HG03064 (cell line): ENCODE results near the gene PAFAH2.
"Not testable (repeated sequence)": the region's sequence is repeated elsewhere in the genome, so short reads cannot be mapped to it uniquely, and the experiment has no call there.

Experiments
- ATAC-seq: cut with Tn5 transposase; IDR thresholded peaks from one replicate; pipeline ENCODE4 v1.9.1; 2021; ENCODE audit warnings: low read depth; ENCODE audit not compliant: unreplicated experiment

The PAFAH2 gene

DNA sequence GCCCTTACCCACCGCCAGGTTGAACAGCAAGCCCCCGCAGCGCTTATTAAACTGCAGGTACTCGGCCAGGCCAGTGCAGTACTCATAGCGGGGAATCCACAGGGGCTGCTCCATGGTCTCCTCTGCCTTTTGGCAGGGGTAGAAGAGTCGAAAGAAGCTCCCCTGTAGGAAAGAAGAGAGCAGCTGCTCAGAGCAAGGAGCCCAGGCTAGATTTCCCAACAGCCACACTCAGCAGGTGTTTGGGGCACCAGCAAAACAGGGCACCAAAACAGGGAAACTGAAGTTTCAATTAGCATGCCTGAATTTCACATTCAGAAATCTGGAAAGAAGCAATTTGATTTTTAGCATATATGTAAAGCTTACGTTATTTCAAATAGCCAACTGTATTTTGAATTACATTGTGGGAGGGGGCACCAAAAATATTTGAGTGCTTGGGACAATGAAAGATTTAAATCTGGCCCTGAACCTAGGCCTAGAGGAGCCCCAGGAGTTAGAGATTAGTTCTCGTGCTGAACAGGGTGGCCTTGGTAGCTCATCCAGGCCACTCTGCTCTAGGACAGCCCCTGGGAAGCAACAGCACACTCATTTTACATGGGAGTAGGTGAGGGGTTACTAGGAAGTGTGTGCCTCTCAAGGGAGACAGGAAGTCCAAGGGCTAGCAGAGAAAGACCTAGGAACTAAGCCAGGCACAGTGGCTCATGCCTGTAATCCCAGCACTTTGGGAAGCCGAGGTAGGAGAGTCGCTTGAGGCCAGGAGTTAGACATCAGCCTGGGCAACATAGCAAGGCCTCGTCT, 8.2 kb downstream of the PAFAH2 start:
- no peak for ATAC-seq

GRCh38 chr1:25987951-25988350, 9.9 kb downstream of the PAFAH2 start:
- no peak for ATAC-seq

DNA sequence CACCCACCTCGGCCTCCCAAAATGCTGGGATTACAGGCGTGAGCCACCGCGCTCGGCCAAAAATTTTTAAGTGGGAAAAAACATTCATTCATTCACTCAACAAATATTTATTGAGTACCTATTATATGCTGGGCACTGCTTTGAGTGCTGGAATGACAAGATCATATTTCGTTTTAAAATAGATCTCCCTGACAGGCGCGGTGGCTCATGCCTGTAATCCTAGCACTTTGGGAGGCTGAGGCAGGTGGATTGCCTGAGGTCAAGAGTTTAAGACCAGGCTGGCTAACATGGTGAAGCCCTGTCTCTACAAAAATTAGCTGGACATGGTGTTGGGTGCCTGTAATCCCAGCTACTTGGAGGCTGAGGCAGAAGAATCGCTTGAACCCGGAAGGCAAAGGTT, 11.1 kb downstream of the PAFAH2 start:
- not testable (repeated sequence) for ATAC-seq

DNA sequence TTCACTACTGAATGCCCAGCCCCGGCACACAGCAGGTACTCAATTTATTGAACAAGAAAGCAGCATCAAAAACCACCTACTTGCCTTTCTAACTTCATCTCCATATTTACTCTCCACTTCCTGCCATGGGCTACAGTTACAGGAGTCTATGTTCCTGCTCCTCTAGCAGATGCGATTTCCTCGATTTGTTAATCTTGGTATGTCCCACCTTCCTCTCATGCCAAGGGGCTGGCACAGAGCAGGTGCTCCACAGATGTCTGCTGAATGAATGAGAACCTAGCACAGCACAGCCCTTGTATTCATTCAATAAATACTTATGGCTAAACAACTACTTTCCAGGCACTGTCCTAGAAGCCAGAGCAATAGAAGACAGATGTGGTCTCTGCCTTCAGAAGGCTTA, 12.2 kb downstream of the PAFAH2 start:
- ATAC-seq = no peak

DNA sequence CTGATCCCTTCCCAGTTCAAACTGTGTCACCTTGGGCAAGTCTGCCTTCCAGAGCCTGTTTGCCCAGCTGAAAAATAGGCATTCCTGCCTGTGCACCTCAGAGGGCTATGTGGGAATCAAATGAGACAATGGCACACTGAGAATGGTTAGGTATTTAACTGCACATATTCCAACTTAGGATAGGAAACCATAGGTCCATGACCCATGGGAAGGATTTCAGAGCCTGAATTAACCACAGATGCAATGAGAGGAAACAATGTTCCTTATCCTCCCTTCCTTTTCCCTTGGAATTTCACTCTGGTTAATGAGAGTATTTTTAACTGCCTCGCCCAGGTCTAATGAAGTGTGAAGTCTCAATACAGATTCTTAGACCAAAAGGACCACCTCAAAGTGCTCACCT, 12.7 kb downstream of the PAFAH2 start:
- ATAC-seq = no peak

DNA sequence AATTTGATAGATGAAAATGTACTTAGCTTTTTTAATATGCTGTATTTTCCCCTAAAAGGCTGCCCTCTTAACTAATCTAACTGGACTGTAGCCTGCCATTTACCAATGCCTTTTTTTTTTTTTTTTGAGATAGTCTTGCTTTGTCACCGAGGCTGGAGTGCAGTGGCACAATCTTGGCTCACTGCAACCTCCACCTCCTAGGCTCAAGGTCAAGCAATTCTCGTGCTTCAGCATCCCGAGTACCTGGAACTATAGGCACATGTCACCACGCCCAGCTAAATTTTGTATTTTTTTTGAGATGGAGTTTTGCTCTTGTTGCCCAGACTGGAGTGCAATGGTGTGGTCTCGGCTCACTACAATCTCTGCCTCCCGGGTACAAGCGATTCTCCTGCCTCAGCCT, 18.7 kb downstream of the PAFAH2 start:
- no peak for ATAC-seq

GRCh38 chr1:25978403-25978802, 19.5 kb downstream of the PAFAH2 start:
- no peak for ATAC-seq

GRCh38 chr1:25977801-25978200, 20.1 kb downstream of the PAFAH2 start:
- ATAC-seq = no peak

- no peak for ATAC-seq
Observed at GRCh38 chr1:25973610-25974321, 24.1 kb downstream of the PAFAH2 start.

- ATAC-seq = no peak
Observed at GRCh38 chr1:25971811-25972180, 26.1 kb downstream of the PAFAH2 start.

GRCh38 chr1:25971066-25971810, 26.6 kb downstream of the PAFAH2 start:
- ATAC-seq = no peak

GRCh38 chr1:25967308-25967707, 30.6 kb downstream of the PAFAH2 start:
- no peak for ATAC-seq

GRCh38 chr1:25959611-25960010, 38.3 kb downstream of the PAFAH2 start:
- no peak for ATAC-seq

DNA sequence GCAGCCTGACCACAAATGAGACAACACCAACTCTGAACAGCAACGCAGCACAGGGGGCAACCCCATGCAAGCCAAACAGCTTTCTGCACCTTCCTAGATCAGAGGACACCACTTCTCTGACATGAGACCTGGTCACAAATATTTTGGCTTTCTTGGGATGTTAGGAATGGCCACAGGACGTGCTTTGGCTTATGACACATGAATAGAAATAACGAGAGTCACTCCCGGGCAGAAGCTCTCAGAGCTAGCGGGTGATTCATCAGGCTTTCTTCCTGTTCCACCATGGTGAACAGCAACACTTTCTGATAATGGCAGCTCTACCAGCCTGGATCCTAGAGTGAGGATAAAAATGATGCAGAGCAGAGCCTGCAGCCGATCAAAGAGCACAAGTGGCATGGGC, 39.4 kb downstream of the PAFAH2 start:
- ATAC-seq = no peak

GRCh38 chr1:25955553-25955952, 42.3 kb downstream of the PAFAH2 start:
- no peak for ATAC-seq

DNA sequence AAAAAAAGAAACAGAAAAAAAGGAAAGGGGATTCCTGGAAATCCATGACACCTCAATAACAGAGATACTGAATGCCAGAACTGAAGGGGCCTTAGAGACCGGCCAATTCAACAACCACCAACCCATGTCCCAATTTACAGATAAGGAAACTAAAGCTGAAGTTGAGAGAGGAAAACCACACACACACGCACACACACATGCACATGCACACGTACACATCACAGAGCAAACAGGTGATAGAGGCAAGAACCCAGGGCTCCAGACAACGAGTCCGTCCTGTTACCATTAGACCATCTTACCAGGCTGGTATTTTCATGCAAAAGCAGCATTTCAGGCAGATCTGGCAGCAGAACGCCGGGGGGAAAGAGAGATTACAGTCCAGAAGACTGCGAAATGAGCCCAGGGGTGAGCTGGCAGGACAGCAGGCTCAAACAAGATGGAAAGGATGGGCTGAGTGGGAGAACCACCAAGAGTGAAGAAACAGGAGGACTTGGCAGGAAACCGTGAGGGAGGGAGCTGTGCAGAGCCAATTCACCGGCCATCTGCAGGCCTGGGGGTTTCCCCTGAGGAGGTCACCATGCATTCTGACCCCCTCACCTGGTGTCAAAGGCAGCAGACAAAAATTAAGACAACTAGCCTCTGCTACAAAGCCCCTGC, 43.5 kb downstream of the PAFAH2 start:
- ATAC-seq = no peak

DNA sequence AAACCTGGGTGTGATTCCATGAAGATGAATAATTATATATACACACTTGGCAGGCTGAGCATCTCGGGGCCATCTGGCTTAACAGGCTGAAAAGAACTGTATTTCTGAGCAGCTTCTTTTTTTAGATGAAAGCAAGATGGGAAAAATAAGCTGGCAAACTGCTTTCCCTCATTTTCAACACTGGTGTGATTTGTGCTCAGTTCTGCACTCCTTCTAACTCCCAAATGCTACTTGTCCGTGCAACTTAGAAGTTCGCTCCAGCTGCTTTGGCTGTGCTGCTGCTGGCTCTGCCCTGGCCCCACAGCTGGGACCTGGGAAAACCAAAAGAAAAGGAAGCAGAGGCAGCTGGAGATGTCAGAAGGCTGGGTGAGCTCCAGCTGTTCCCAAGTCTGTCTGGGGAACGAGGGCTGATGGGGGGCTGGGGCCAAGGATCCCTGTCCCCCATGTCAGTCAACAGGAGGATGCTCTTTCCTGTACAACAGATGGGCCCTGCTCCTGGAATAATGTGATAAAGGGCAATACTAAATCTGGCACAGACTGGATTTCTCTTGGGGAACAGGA, 44.9 kb downstream of the PAFAH2 start:
- ATAC-seq = no peak

GRCh38 chr1:25948641-25949040, 49.2 kb downstream of the PAFAH2 start:
- ATAC-seq = no peak

- ATAC-seq = no peak
Observed at GRCh38 chr1:25947027-25947426, 50.8 kb downstream of the PAFAH2 start.

GRCh38 chr1:25945761-25946160, 52.1 kb downstream of the PAFAH2 start:
- ATAC-seq = no peak

- ATAC-seq = no peak
Observed at GRCh38 chr1:25944986-25945385, 52.9 kb downstream of the PAFAH2 start.
